GM18867 (cell line): ENCODE measurements around the gene MAN1A2.

Experiments used
- ATAC-seq: cut with Tn5 transposase; IDR thresholded peaks from one replicate; pipeline ENCODE4 v1.9.1; 2021; ENCODE audit warnings: mild to moderate bottlenecking, moderate library complexity; ENCODE audit not compliant: unreplicated experiment

MAN1A2 gene

DNA sequence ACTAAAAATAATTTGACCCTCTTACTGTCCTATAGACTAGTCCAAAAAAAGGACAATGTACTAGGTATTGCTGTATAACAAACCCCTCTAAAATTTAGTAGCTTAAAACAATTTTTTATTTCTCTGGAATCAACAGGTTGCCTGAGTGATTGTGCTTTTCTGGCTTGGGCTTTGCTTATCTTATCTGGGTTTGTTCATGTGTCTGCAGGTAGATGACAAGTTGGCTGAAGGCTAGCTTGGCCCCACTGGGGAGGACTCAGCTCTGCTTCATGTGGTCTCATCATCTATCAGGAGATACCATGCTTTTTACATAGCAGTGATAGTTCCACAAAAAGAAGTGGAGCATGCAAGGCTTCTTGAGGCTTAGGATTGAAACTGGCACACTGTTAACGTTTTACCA lies 114.2 kb downstream of the MAN1A2 start:
- no peak for ATAC-seq

DNA sequence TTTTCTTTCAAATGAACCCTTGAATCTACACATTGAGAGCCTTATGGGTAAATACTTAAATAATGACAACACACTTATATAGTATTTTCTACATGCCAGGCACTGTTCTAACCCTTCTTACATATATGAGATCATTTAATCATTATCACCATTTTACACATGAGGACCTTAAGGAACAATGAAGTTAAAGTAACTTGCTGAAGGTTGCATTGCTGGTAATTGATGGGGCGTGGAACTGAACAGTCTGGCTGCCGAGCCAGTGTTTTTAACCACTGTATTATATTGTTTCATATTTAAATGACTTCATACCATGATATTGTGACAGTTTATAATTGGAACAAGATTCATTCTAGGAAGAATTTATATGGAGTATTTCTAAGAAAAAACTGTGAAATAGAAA lies 126.7 kb downstream of the MAN1A2 start:
- no peak for ATAC-seq

DNA sequence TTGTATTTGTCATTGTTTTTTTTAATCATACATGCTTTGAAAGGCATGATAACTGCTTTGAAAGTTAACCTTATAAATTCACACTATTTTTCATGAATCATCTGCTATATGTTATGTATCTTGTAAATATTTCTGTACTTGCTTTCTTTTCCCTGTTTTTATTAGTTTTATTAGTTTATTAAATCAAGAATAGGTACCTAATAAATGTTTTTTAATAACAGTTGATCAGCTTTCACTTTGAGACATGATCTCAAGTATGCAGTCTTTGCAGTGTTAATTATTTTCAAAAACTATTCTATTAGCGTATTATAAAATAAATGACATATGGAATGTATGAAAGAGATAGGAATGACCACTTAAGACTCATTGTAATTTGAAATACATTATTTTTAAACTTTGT lies 127.8 kb downstream of the MAN1A2 start:
- no peak for ATAC-seq

DNA sequence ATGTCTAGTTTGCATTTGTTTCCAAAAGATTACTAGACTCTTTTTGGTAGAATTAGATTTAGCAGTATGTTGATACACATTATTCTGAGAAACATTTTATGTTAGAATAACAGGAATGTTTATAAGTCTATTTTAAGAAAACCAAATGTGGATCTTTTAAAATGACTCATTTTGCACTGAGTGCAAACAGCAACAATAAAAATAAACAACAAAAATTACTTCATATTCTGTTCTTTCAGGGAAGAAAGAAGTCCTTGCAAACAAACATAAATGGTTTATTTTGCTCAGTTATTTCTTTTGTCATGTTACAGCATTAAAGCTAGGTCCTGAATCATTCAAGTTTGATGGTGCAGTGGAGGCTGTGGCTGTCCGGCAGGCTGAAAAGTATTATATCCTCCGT lies 131.8 kb downstream of the MAN1A2 start:
- no peak for ATAC-seq

DNA sequence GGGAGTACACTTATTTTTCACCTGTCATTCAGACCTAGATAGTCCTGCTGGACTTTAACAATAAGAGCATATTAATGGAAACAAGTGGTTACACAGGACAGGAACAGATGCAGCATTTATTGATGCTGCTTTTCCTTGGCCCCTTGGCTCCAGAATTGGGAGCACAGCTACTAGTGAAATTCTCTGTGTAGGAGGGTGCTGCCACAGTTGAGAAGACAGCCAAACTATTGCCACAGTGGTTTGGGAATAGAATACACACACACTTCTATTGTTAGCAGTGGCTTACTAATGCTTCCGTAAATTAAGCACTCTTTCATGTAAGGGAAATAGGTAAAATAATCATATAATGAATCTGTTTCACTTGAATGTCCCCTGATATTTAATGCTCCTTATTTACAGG lies 133.3 kb downstream of the MAN1A2 start:
- ATAC-seq, result no peak

DNA sequence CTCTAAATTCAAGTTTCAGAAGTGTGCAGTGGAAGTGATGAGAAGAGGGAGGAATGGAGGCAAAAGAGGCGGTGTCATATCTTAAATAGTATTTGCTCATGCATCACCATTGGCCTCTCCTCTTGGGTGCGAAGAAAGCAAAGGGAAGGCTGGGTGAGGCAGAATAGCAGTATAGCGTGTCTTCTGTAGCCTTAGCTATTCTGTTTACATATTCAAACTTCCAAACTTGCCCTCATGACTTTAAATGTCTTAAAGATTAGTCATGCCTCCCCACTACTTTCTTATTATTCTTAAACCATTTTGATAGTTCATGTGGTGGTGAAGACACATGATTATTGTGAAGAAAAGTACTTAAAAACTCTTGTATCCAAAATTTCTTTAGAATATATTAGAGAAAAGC lies 134.0 kb downstream of the MAN1A2 start:
- ATAC-seq, result no peak

DNA sequence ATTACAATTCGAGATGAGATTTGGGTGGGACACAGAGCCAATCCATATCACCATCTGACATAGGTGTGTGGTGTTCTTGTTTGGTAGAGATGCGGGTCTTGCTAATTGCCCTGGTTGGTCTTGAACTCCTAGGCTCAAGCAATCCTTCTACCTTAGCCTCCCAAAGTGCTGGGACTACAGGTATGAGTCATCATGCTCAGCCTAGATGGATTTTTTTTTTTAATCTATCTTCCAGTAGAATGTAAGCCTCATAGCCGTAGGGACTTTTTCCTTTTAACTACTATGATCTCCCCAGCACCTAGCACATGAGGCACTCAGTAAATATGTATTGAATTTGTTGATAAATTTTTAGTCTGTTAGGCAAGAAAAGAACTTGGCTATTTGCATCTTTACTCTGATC lies 144.0 kb downstream of the MAN1A2 start:
- ATAC-seq, result no peak

DNA sequence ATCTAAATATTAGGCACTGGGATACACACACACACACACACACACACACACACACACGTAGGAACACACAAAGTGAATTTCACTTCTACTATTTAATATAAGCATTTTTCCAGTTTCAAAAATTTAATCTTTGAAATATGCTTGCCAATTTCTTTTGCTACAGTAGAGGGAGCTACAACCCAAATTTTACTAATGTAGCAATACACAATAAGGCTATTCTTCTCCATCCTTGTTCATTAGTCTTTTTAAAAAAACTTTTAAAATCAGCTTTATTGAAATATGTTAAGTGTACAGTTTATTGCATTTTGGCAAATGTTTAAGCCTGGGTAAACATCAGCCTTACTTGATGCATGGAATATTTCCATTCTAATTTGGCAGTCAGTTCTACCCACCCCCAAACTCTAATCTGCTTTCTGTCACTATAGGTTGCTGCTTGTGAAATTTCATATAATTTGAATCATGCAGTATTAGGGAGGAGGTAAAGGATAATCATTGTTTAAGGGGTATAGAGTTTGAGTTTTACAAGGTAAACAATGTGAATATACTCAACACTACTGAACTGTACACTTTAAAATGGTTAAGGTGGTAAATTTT lies 145.6 kb downstream of the MAN1A2 start:
- ATAC-seq, result no peak

DNA sequence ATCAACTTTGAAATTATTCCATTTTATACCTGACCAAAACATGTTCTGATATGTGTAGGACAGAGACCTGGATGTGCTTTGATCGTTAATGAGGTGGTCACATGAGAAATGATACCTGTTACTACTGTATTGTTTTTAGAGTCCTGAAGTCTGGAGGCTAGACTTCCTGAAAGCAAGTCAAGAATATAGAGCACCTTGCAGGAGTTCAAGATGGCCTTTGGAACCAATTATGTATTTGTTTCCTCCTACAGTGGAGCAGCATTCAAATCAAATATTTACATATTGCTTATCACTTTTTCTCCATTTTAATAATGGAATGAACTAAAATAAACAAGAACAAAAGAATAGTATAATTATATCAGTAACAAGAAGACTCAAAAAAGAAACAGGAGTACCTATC lies 155.9 kb downstream of the MAN1A2 start:
- ATAC-seq, result no peak

DNA sequence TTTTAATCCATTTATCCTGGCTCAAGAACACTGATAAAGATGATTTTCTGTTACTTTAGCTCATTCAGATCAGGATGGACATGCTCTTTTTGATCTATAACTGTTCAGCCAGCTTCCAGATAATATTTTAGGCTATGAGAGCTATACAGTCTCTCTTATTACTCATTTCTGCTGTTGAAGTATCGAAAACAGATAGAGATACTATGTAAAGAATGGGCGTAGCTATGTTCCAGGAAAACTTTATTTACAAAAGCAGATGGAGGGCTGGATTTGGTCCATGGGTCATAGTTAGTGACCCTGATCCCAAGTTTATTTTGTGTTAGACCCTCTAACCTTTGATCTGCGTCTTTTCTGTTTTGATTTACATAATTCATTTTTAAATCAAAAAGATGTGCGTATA lies 159.8 kb downstream of the MAN1A2 start:
- no peak for ATAC-seq

DNA sequence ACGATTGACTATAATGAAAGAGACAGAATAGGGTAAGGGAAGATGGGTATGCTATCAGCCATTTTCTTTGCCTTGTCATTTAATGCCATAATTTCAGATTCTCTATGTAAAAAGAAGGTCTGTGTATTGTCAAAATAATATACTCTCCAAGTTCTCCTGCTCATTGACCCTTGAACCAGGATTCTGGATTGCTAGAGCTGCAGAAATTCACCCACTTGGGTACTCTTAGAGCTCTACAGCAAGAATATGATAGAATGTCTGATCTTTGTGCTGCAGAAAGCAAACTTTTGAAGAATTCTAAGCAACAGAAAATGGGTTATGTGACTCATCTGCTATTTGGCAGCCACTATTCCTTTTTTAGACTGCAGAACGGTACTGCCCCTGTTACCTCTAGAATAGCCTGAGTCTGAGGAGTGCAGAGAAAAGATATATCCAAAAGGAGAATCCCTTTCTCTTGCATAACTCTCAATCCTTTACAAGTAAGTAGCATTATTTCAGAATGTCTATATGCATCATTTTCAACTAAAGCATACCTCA lies 160.4 kb downstream of the MAN1A2 start:
- no peak for ATAC-seq

DNA sequence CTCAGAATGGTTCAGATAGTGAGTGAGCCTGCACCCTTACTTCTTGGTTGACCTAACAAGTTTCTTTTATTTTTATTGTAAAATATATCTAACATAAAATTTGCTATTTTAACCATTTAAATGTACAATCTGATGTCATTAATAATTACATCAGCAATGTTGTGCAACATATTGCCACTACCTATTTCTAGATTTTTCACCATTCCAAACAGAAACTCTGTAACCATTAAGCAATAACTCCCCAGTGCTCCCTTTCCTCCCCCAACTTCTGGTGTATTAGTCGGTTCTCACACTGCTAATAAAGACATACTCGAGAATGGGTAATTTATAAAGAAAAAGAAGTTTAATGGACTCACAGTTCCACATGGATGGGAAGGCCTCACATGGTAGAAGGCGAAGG lies 162.4 kb downstream of the MAN1A2 start:
- ATAC-seq, result no peak

DNA sequence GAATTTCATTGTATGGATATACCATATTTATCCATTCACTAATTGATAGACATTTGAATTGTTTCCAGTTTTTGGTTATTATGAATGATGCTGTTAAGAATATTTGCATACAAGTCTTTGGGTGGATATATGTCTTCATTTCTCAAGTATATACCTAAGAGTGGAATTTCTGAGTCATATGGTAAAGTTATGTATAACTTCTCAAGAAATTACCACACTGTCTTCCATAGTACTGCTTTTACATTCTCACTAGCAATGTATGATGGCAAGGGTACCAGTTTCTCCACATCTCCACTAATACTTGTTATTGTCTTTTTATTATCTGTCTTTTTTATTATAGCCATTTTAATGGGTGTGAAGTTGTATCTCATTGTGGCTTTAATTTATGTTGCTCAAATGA lies 164.0 kb downstream of the MAN1A2 start:
- ATAC-seq, result no peak

DNA sequence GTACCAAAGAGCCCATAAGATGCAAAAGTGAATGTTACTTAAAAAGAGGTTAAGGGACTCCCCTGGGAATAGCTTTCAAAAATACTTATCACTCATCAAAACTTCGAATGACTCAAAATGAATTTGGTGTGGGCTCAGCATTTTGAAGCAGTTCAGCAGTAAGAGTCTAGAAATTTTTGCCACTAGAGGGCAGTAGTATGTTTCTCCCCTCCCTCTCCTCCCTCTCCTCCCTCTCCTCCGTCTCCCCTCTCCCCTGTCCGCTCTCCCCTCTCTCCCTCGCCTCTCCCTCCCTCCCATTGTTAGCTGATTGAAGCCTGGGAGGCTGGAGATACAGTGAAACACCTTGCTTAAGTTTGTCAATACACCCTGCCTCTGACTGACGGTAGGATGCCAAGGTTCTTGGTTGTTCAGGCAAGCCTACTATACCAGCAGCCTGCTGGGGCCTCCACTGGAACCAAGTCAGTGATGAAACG lies 167.8 kb downstream of the MAN1A2 start:
- peak; percentile 84 for ATAC-seq

DNA sequence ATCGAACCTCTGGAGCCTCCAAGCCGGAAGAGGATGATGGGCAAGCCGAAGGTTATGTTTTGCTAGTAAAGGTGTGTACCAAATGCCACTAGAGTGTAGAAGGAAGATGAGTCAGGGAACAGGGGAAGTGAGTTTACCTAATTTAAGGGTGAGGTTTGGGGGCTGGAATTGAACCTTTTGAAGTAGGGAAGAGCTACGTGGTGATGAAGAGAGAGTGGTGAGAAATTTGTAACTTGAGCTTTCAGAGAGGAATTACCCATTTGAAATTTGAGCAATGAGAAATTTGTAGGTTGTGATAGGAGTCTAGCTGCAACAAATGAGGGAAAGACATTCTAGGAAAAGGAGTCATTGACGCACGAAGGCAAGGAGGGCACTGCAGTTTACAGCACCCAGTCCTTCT lies 168.6 kb downstream of the MAN1A2 start:
- ATAC-seq, result no peak

DNA sequence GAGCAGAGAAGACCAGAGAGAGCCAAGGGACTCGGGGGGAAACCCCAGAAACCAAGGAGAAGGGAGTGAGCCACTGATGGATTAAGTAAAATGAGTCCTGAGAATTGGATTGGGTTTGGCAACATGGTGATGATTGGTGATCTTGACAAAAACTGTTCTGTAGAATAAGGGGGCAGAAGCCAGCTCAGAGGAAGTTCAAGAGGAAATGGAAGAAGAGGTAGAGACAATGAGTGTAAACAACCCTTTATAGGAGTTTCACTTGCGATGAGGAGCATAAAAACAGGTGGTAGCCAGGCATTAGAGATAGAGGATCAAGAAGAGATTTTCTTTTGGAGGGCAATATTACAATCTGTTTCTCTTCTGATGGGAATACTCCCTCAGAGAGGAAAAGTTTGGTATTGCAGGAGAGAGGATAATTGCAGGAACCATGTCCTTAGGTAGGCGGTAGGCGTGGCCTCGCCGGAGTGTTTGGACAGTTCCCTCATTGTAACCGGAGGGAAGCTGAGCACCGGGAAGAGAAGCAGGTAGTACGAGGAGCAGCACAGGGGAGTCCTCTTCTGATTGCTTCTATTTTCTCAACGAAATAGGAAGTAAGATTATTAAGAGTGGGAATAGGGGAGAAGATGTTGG lies 170.2 kb downstream of the MAN1A2 start:
- no peak for ATAC-seq

DNA sequence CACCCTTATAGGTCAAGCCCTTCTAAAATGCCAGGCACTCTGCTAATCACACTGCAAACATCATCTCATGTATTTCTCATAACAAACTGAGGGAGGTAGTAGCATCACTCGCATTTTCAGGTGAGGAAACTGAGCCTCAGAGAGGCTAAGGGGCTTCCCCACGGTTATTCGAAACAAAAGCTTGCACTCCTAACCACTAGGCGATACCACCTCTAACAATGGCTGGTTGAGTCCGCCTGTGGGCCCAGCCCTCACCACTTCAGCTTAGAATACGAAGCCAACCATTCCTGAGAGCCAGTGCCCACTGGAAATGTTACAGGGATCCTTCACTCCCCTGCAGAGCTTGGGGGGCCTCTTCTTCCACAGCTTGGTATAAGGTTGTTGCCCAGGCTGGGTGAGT lies 173.3 kb downstream of the MAN1A2 start:
- no peak for ATAC-seq

DNA sequence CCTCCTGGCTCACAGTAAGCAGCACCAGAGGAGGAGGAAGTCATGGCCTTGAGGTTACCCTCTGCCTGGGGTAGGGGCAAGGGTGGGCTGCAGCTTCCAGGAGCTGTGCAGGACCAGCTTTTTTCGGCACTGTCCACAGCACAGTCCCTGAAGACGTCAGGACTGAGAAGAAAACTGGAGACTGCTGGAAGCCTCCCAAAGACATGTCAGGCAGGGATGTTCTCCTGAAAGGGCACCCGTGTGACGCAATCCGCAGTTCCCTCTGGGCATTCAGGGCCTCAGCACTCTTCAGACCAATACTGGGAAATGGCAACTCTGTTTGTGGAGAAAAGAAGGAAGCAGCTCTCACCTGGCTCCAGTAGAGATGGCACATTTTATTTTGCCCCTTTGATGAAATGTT lies 173.8 kb downstream of the MAN1A2 start:
- no peak for ATAC-seq

DNA sequence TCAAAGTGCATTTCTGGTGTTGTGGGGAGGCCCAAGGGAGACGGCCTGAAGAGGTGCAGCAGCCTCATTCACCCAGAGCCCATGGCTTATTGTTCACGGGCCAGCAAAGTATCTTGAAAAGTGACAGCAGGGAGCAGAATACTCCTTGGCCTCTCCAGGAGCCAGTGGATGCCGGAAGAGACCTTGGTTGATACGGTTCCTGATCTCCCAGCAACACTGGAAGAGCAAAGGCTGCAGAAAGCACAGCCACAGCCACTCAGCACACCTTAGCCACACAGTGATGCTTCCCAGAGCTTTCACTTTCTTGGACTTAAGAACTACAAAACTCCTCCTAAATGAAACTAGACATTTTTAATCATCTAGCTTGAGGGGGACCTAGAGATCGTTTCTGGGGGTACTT lies 174.3 kb downstream of the MAN1A2 start:
- ATAC-seq, result no peak

DNA sequence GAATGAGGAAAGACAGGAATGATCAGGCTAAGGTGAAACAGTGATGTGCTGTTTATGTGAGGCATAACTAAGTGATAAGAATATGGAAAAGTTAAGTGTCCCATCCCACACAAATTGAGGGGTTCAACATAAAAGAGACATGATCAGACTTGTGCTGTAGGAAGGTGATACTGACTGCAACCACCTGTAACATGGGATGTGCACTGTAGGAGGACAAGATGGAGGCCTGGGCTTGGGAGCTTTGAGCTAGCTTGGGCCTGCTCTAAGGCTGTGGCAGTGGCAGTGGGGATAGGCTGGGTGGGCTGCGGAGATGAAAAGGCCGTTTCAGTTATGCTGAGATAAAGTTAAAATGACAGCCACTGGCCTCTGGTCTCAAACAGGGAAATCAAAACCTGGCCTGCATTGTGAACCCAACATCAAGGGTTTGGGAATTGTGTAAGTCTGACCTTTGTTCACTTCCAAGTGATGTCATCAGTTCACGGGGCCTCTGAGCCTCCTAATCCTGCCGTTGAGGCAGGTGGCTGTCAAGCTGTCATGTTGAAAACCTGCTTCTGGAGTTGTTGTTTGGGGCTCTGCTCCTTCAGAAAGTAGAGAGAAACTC lies 177.4 kb downstream of the MAN1A2 start:
- no peak for ATAC-seq

DNA sequence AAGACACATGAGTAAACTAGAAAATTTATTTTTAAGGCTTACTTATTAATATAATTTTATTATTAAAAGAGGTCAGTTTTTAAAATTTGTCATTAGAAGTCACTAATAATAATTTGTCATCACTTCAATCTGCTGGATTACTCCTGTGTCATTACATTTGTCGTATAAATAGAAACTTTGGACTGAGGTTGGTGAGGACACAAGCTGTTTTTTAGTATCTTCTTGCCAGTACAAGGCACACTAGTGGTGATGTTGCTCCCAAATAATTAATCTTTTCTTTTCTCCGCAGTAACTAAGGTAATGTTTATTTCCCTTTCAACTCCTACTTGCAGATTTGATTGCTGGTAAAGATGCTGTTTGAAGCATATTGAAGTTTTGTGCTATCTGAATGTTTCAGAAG lies 179.2 kb downstream of the MAN1A2 start:
- ATAC-seq, result no peak

DNA sequence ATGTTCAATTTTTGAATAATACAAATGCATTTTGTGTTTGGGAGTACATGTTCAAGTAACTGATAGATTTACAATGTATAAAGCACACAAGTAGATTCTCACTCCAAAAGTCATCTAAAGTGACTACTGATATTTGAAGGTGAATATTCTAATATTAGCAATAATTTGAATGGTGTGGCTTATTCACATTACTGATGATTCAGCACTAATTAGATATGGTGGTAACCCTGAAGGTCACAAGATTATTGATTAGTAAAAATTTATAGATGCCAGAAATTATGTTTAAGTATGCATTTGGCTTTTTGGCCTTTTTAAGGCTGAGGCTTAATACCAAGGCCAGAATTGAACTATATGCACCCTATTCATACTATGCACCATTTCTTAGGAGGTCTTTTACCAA lies 186.2 kb downstream of the MAN1A2 start:
- ATAC-seq, result no peak
